ENCODE data around the gene LCE1D.

LCE1D gene

GRCh38 chr1:152824964-152825363 is 28.4 kb downstream of the LCE1D start:
- Histone ChIP-seq H3F3A (ENCODE audit: insufficient read depth) (no peaks in the 10 kb centered on the region), H3K9me3 (ENCODE audit: insufficient read depth, low read length) (no peaks in the 10 kb centered on the region), H3K4me2 (ENCODE audit: low read depth, low read length, poor library complexity, severe bottlenecking) (no peak overlapping the region), H3K79me2 (ENCODE audit: insufficient read depth, low read length) (no peaks in the 10 kb centered on the region), H4K20me1 (ENCODE audit: low read depth, low read length) (no peaks in the 10 kb centered on the region), H2AFZ (ENCODE audit: low read depth, low read length, severe bottlenecking) (no peak overlapping the region), H3K27ac (ENCODE audit: low read depth, low read length) (no peak overlapping the region), H3K36me3 (ENCODE audit: low read length) (no peaks in the 10 kb centered on the region), H3K4me3 (ENCODE audit: insufficient read depth, low read length, poor library complexity, severe bottlenecking) (no peak overlapping the region), H3K9me2 (replicated peaks; ENCODE audit: insufficient read depth, low read length) (no peaks in the 10 kb centered on the region), H3K27me3 (ENCODE audit: low read length) (no peaks in the 10 kb centered on the region), H3K9ac (ENCODE audit: low read length) (no peak overlapping the region)
- TF ChIP-seq CTCF (IDR thresholded peaks at IDR 0.05; ENCODE audit: insufficient read depth, low read length, poor library complexity, severe bottlenecking), result no peak
- no peak for TF ChIP-seq EZH2phosphoT487 (conservative IDR thresholded peaks at IDR 0.05; ENCODE audit: low read length)

- Histone ChIP-seq H3K27ac (ENCODE audit: low read depth, low read length) (no peak within 1 kb of the TSS), H3K36me3 (ENCODE audit: low read length) (no peaks in the 10 kb centered on the region), H3F3A (ENCODE audit: insufficient read depth) (no peaks in the 10 kb centered on the region), H3K9me3 (ENCODE audit: insufficient read depth, low read length) (no peaks in the 10 kb centered on the region), H3K9me2 (replicated peaks; ENCODE audit: insufficient read depth, low read length) (no peaks in the 10 kb centered on the region), H3K27me3 (ENCODE audit: low read length) (no peaks in the 10 kb centered on the region), H2AFZ (ENCODE audit: low read depth, low read length, severe bottlenecking) (no peak within 1 kb of the TSS), H3K9ac (ENCODE audit: low read length) (no peak within 1 kb of the TSS), H3K79me2 (ENCODE audit: insufficient read depth, low read length) (no peaks in the 10 kb centered on the region), H3K4me3 (ENCODE audit: insufficient read depth, low read length, poor library complexity, severe bottlenecking) (no peak within 1 kb of the TSS), H4K20me1 (ENCODE audit: low read depth, low read length) (no peaks in the 10 kb centered on the region), H3K4me2 (ENCODE audit: low read depth, low read length, poor library complexity, severe bottlenecking) (no peak within 1 kb of the TSS)
- TF ChIP-seq EZH2phosphoT487 (conservative IDR thresholded peaks at IDR 0.05; ENCODE audit: low read length), result no peak
- TF ChIP-seq CTCF (IDR thresholded peaks at IDR 0.05; ENCODE audit: insufficient read depth, low read length, poor library complexity, severe bottlenecking), result no peak
Observed at GRCh38 chr1:152827173-152827572, 30.7 kb downstream of the LCE1D start, which contains the start of gene LCE1A. Gene LCE1A (plus strand): TSS chr1:152827473. CDS start chr1:152827473, 0 bp downstream.

GRCh38 chr1:152836870-152837269 is 40.3 kb downstream of the LCE1D start:
- H3K4me2 ChIP-seq (ENCODE audit: low read depth, low read length, poor library complexity, severe bottlenecking), result no peak overlapping the region
- H3K4me3 ChIP-seq (ENCODE audit: insufficient read depth, low read length, poor library complexity, severe bottlenecking), result no peak overlapping the region
- H3K9me2 ChIP-seq (replicated peaks; ENCODE audit: insufficient read depth, low read length), result no peaks in the 10 kb centered on the region
- no peaks in the 10 kb centered on the region for H3K79me2 ChIP-seq (ENCODE audit: insufficient read depth, low read length)
- H3K27ac ChIP-seq (ENCODE audit: low read depth, low read length), result no peak overlapping the region
- no peak overlapping the region for H3K9ac ChIP-seq (ENCODE audit: low read length)
- no peaks in the 10 kb centered on the region for H3F3A ChIP-seq (ENCODE audit: insufficient read depth)
- H4K20me1 ChIP-seq (ENCODE audit: low read depth, low read length), result no peaks in the 10 kb centered on the region
- H3K36me3 ChIP-seq (ENCODE audit: low read length), result no peaks in the 10 kb centered on the region
- H3K9me3 ChIP-seq (ENCODE audit: insufficient read depth, low read length), result no peaks in the 10 kb centered on the region
- no peaks in the 10 kb centered on the region for H3K27me3 ChIP-seq (ENCODE audit: low read length)
- no peak overlapping the region for H2AFZ ChIP-seq (ENCODE audit: low read depth, low read length, severe bottlenecking)
- no peak for TF ChIP-seq EZH2phosphoT487 (conservative IDR thresholded peaks at IDR 0.05; ENCODE audit: low read length)

GRCh38 chr1:152842556-152842955 is 46.0 kb downstream of the LCE1D start, which contains the start of gene LCE6A:
Gene LCE6A (plus strand): TSS chr1:152842856. CDS start chr1:152843521, 665 bp downstream.
- Histone ChIP-seq H3K4me3 (ENCODE audit: insufficient read depth, low read length, poor library complexity, severe bottlenecking) (no peak within 1 kb of the TSS), H3K4me2 (ENCODE audit: low read depth, low read length, poor library complexity, severe bottlenecking) (no peak within 1 kb of the TSS), H3F3A (ENCODE audit: insufficient read depth) (no peaks in the 10 kb centered on the region), H3K9ac (ENCODE audit: low read length) (no peak within 1 kb of the TSS), H3K9me3 (ENCODE audit: insufficient read depth, low read length) (no peaks in the 10 kb centered on the region), H3K9me2 (replicated peaks; ENCODE audit: insufficient read depth, low read length) (no peaks in the 10 kb centered on the region), H3K36me3 (ENCODE audit: low read length) (no peaks in the 10 kb centered on the region), H3K27ac (ENCODE audit: low read depth, low read length) (no peak within 1 kb of the TSS), H3K27me3 (ENCODE audit: low read length) (no peaks in the 10 kb centered on the region), H4K20me1 (ENCODE audit: low read depth, low read length) (no peaks in the 10 kb centered on the region), H3K79me2 (ENCODE audit: insufficient read depth, low read length) (no peaks in the 10 kb centered on the region), H2AFZ (ENCODE audit: low read depth, low read length, severe bottlenecking) (no peak within 1 kb of the TSS)
- TF ChIP-seq CTCF (IDR thresholded peaks at IDR 0.05; ENCODE audit: insufficient read depth, low read length, poor library complexity, severe bottlenecking) (no peak), EZH2phosphoT487 (conservative IDR thresholded peaks at IDR 0.05; ENCODE audit: low read length) (no peak)
